Endothelial cell of umbilical vein (primary cell): ENCODE data around the gene STAC3. TPM values are rescaled to one million over a fixed set of nuclear protein-coding genes. Genes with fewer than 3 reads are reported as not detected.

Experiments used
- BruUV-seq: library from RNA; stranded (reverse); fragments of 400-500 nt; replicated peaks from 2 replicates; lab custom pipeline; 2021; lab: Mats Ljungman, UMichigan
- CTCF ChIA-PET: fragments of 300-600, 350-600 bp; sonication (Branson Sonifier 250); formaldehyde crosslinking; loops from one replicate; lab custom pipeline; 2021; ENCODE audit warnings: antibody characterized with exemption, inconsistent platforms; lab: Charles Lee
- POLR2A ChIA-PET: fragments of 300-600, 350-600 bp; sonication (Branson Sonifier 250); formaldehyde crosslinking; loops from one replicate; lab custom pipeline; 2021; ENCODE audit warnings: antibody characterized with exemption, inconsistent platforms; lab: Charles Lee
- DNase-seq: peaks from one replicate; pipeline ENCODE4 v3.0.0-alpha.2; 2011; ENCODE audit warnings: low read depth, low spot score
- FAIRE-seq: peaks from 2 replicates; lab custom pipeline; 2011; peaks lifted over from hg19 to GRCh38; lab: Jason Lieb, UNC
- H2AFZ ChIP-seq: 2 replicates; pipeline ENCODE4 v1.6.0; 2012; ENCODE audit warnings: low read depth, low read length, control low read depth, inconsistent platforms
- H3K27ac ChIP-seq: 2 replicates; pipeline ENCODE4 v1.5.1; 2011; ENCODE audit warnings: low read depth, mild to moderate bottlenecking, control low read depth, low read length, moderate library complexity; ENCODE audit not compliant: insufficient read depth
- H3K27me3 ChIP-seq, 2 experiments: 2 replicates each; pipeline versions ENCODE4 v1.6.0 to v1.6.1; 2011; ENCODE audit warnings: low read length in 2 of 2, mixed read lengths in 1 of 2; ENCODE audit not compliant: control insufficient read depth in 2 of 2, insufficient read depth in 2 of 2
- H3K36me3 ChIP-seq, 2 experiments: 2 replicates in 1 of 2; 3 replicates in 1 of 2; pipeline ENCODE4 v1.5.1; 2011; ENCODE audit warnings: low read length in 2 of 2, mild to moderate bottlenecking in 1 of 2, moderate library complexity in 1 of 2; ENCODE audit not compliant: control insufficient read depth in 2 of 2, insufficient read depth in 2 of 2; ENCODE audit errors: extremely low read depth in 1 of 2
- H3K4me1 ChIP-seq: 3 replicates; pipeline ENCODE4 v1.5.1; 2011; ENCODE audit warnings: mild to moderate bottlenecking, low read length; ENCODE audit not compliant: control insufficient read depth, insufficient read depth; ENCODE audit errors: extremely low read depth
- H3K4me2 ChIP-seq: 2 replicates; pipeline ENCODE4 v1.6.1; 2011; ENCODE audit warnings: low read length, control low read depth, mixed read lengths; ENCODE audit not compliant: insufficient read depth
- H3K4me3 ChIP-seq, 3 experiments: fragments of 200-600 bp in 1 of 3; sonication (generic), shearing (Covaris generic) in 1 of 3; replicated peaks in 1 of 3; 2 replicates each; pipeline ENCODE4 v1.5.1; 2011 to 2016; ENCODE audit warnings: control low read depth in 3 of 3, low read length in 3 of 3, mild to moderate bottlenecking in 2 of 3, inconsistent platforms in 1 of 3, low read depth in 1 of 3, moderate library complexity in 1 of 3; ENCODE audit not compliant: insufficient read depth in 1 of 3
- H3K79me2 ChIP-seq: 2 replicates; pipeline ENCODE4 v1.6.0; 2012; ENCODE audit warnings: low read length, inconsistent platforms; ENCODE audit not compliant: control insufficient read depth, insufficient read depth
- H3K9ac ChIP-seq: replicated peaks from 2 replicates; pipeline ENCODE3; 2011; ENCODE audit warnings: low read length, control low read depth; ENCODE audit not compliant: insufficient read depth; ENCODE audit errors: extremely low read depth
- H3K9me1 ChIP-seq: replicated peaks from 3 replicates; pipeline ENCODE4 v1.6.0; 2011; ENCODE audit warnings: mild to moderate bottlenecking, low read length; ENCODE audit not compliant: control insufficient read depth, insufficient read depth; ENCODE audit errors: extremely low read depth
- H3K9me3 ChIP-seq: replicated peaks from 2 replicates; pipeline ENCODE4 v1.5.1; 2012; ENCODE audit warnings: low read length, inconsistent platforms; ENCODE audit not compliant: control insufficient read depth, insufficient read depth
- H4K20me1 ChIP-seq: replicated peaks from 2 replicates; pipeline ENCODE3; 2011; ENCODE audit warnings: mild to moderate bottlenecking, low read length; ENCODE audit not compliant: control insufficient read depth, insufficient read depth; ENCODE audit errors: extremely low read depth
- CTCF ChIP-seq, 2 donors: IDR thresholded peaks; 1 replicate in 1 of 2; 2 replicates in 1 of 2; pipeline ENCODE4 v1.5.1; 2011; ENCODE audit warnings: low read length in 2 of 2, mild to moderate bottlenecking in 2 of 2, moderate library complexity in 2 of 2, control low read depth in 1 of 2, inconsistent platforms in 1 of 2, low read depth in 1 of 2; ENCODE audit not compliant: insufficient read depth in 1 of 2; ENCODE audit errors: extremely low read depth in 1 of 2
- EZH2 ChIP-seq: IDR thresholded peaks from 2 replicates; pipeline ENCODE4 v1.6.1; 2012; ENCODE audit warnings: borderline replicate concordance, low read depth, mild to moderate bottlenecking, moderate library complexity, low read length, inconsistent platforms; ENCODE audit not compliant: severe bottlenecking
- FOS ChIP-seq: IDR thresholded peaks from 2 replicates; pipeline ENCODE4 v1.6.1; 2011; ENCODE audit warnings: mild to moderate bottlenecking, low read length, moderate library complexity, borderline replicate concordance; ENCODE audit not compliant: insufficient read depth
- POLR2A ChIP-seq: IDR thresholded peaks from 2 replicates; pipeline ENCODE4 v1.6.1; 2012; ENCODE audit warnings: low read depth, mild to moderate bottlenecking, control low read depth, low read length
- POLR2AphosphoS5 ChIP-seq: IDR thresholded peaks from 2 replicates; pipeline ENCODE4 v1.6.1; 2012; ENCODE audit warnings: low read depth, mild to moderate bottlenecking, control low read depth, low read length, moderate library complexity; ENCODE audit not compliant: insufficient read depth
- dilution Hi-C: fragments of 300-500 bp; cut with MboI; formaldehyde crosslinking; loops from one replicate; pipeline ENCODE4 v1.15.0; 2019; ENCODE audit warnings: low sequenced_read_pairs; ENCODE audit not compliant: extremely low pct_ligation_motif_present
- intact Hi-C: fragments of 100-400 bp; cut with micrococcal nuclease; formaldehyde crosslinking; loops from one replicate; pipeline ENCODE4 v1.10.0; 2022
- polyA plus RNA-seq, 4 experiments: library from polyadenylated mRNA; depleted of rRNA in 3 of 4; stranded (reverse) in 3 of 4; unstranded in 1 of 4; fragments of >200 nt; gene quantifications; 2 replicates each; pipeline versions ENCODE4 v1.2.1 to v1.2.3, GENCODE V29; 2011 to 2012; ENCODE audit warnings: missing spikeins in 1 of 4
- total RNA-seq: library from RNA; stranded (reverse); gene quantifications from 2 replicates; pipeline ENCODE4 v1.2.3, GENCODE V29; 2021

The STAC3 gene
- total and polyA plus RNA-seq, 2 donors (not counting 3 experiments of a cell fraction or from before 2014, with no cell fraction given): 0.36 to 0.55 TPM

- FAIRE-seq (no peak), DNase-seq (no peak)
- Histone ChIP-seq H3K9me1 (no peaks in the 10 kb centered on the region), H3K27me3 (peaks cover 52 to 58% of the 10 kb centered on the region in 2 experiments), H3K4me3 (peak overlapping the region in 2 of 3 experiments; percentile 3 to 35), H3K36me3 (peaks cover 0 to 9% of the 10 kb centered on the region in 2 experiments), H3K79me2 (no peaks in the 10 kb centered on the region), H2AFZ (peak overlapping the region; percentile 75), H3K27ac (no peak overlapping the region), H3K4me2 (peak overlapping the region; percentile 66), H3K9me3 (no peaks in the 10 kb centered on the region), H3K4me1 (peaks cover 27% of the 10 kb centered on the region), H3K9ac (no peak overlapping the region), H4K20me1 (no peaks in the 10 kb centered on the region)
- CTCF ChIA-PET: interaction anchor here (0.6 to 10.7 kb wide), 10 partner anchors 8 to 52 kb away, joined by 3 to 214 read pairs (median 7); partner anchors contain the start of genes NXPH4, SHMT2 and STAC3
- no TSS peak for BruUV-seq
- intact Hi-C loops: loop anchor here (2.0 kb wide), 1 partner anchor 13 kb away; no protein-coding TSS in a partner anchor
- dilution Hi-C loops: no loop called here
- TF ChIP-seq POLR2AphosphoS5 (no peak), FOS (no peak), POLR2A (no peak), CTCF (IDR thresholded peaks at IDR 0.05; ENCODE audit: extremely low read depth in 1 of 2, insufficient read depth in 1 of 2, low read depth in 1 of 2, low read length in 2 of 2) (no peak), EZH2 (peak; percentile 80)
- POLR2A ChIA-PET: interaction anchor here (1.0 kb wide), 1 partner anchor 8 kb away, joined by 3 read pairs; the partner anchor contains the start of gene SHMT2
These were observed 12.8 kb downstream of the STAC3 start for GRCh38 chr12:57237932-57238853.
